HCT116 (cell line): ENCODE measurements around the gene FYCO1. TPM values are rescaled to one million over a fixed set of nuclear protein-coding genes. Genes with fewer than 3 reads are reported as not detected.

Experiments
- ATAC-seq: fragments of 200-7000 bp; cut with Tn5 transposase; 2 replicates; pipeline ENCODE4 v1.9.1; 2020; ENCODE audit warnings: mild to moderate bottlenecking, moderate library complexity
- BruUV-seq: library from RNA; stranded (reverse); fragments of 400-500 nt; replicated peaks from 2 replicates; lab custom pipeline; 2021; lab: Mats Ljungman, UMichigan
- CTCF ChIA-PET: fragments of 300-600 bp; sonication (Branson Sonifier 250); formaldehyde crosslinking; loops from one replicate; lab custom pipeline; 2021; ENCODE audit warnings: antibody characterized with exemption; lab: Charles Lee
- POLR2A ChIA-PET: fragments of 300-600, 350-600 bp; sonication (Branson Sonifier 250); formaldehyde crosslinking; loops from one replicate; lab custom pipeline; 2021; ENCODE audit warnings: antibody characterized with exemption; lab: Charles Lee
- RAD21 ChIA-PET, 2 experiments: fragments of 300-600 bp; sonication (Branson Sonifier 250); formaldehyde crosslinking; loops; one replicate each; lab custom pipeline; 2023; ENCODE audit warnings: low total read pairs in 2 of 2; ENCODE audit not compliant: uncharacterized antibody in 2 of 2, unreplicated experiment in 2 of 2, low non-redundant PET in 1 of 2; lab: Charles Lee
- DNase-seq: peaks from one replicate; pipeline ENCODE4 v3.0.0-alpha.2; 2010; ENCODE audit warnings: low read depth, low spot score
- H2AFZ ChIP-seq: fragments of 200-600 bp; shearing (Covaris generic), sonication (generic); 2 replicates; pipeline ENCODE4 v1.6.1; 2017; ENCODE audit warnings: low read depth, mixed run types, mixed read lengths, antibody characterized with exemption, low read length; ENCODE audit not compliant: poor library complexity, severe bottlenecking
- H3K27ac ChIP-seq: 2 replicates; pipeline ENCODE4 v1.5.1; 2012; ENCODE audit warnings: low read depth, low read length
- H3K27me3 ChIP-seq: fragments of 200-600 bp; sonication (generic); 2 replicates; pipeline ENCODE4 v1.6.1; 2016; ENCODE audit warnings: mixed run types, low read length, mixed read lengths; ENCODE audit not compliant: insufficient read depth
- H3K36me3 ChIP-seq, 2 experiments: fragments of 200-500 bp in 1 of 2; fragments of 200-600 bp in 1 of 2; sonication (Bioruptor generic) in 1 of 2; sonication (generic) in 1 of 2; 2 replicates each; pipeline versions ENCODE4 v1.5.1 to v1.6.1; 2014 to 2016; ENCODE audit warnings: low read length in 2 of 2, inconsistent platforms in 1 of 2, mixed read lengths in 1 of 2, mixed run types in 1 of 2; ENCODE audit not compliant: insufficient read depth in 2 of 2, control insufficient read depth in 1 of 2
- H3K4me1 ChIP-seq, 2 experiments: fragments of 200-600 bp in 1 of 2; sonication (generic) in 1 of 2; 2 replicates each; pipeline versions ENCODE4 v1.5.1 to v1.6.1; 2012 to 2017; ENCODE audit warnings: low read length in 2 of 2, inconsistent platforms in 1 of 2, mild to moderate bottlenecking in 1 of 2, mixed read lengths in 1 of 2, mixed run types in 1 of 2, moderate library complexity in 1 of 2; ENCODE audit not compliant: insufficient read depth in 2 of 2, control insufficient read depth in 1 of 2
- H3K4me2 ChIP-seq: fragments of 200-600 bp; sonication (generic); 2 replicates; pipeline ENCODE4 v1.6.1; 2017; ENCODE audit warnings: mixed run types, low read length, mixed read lengths
- H3K4me3 ChIP-seq, 2 experiments: fragments of 200-600 bp in 1 of 2; sonication (generic) in 1 of 2; replicated peaks in 1 of 2; 2 replicates each; pipeline ENCODE4 v1.5.1; 2011 to 2016; ENCODE audit warnings: low read length in 2 of 2, control low read depth in 1 of 2, low read depth in 1 of 2, mild to moderate bottlenecking in 1 of 2, mixed read lengths in 1 of 2, mixed run types in 1 of 2
- H3K79me2 ChIP-seq: fragments of 200-600 bp; sonication (generic); 2 replicates; pipeline ENCODE4 v1.6.1; 2017; ENCODE audit warnings: mild to moderate bottlenecking, mixed run types, low read length, moderate library complexity, mixed read lengths; ENCODE audit not compliant: insufficient read depth
- H3K9ac ChIP-seq: fragments of 200-600 bp; sonication (generic); 2 replicates; pipeline ENCODE4 v1.6.1; 2016; ENCODE audit warnings: low read length, mixed read lengths
- H3K9me2 ChIP-seq: fragments of 200-600 bp; sonication (generic), shearing (Covaris generic); 2 replicates; pipeline ENCODE4 v1.6.1; 2017; ENCODE audit warnings: mixed run types, mild to moderate bottlenecking, moderate library complexity; ENCODE audit not compliant: insufficient read depth
- H3K9me3 ChIP-seq, 2 experiments: fragments of 200-500 bp in 1 of 2; fragments of 200-600 bp in 1 of 2; sonication (Bioruptor generic) in 1 of 2; sonication (generic) in 1 of 2; 2 replicates each; pipeline ENCODE4 v1.6.1; 2014 to 2017; ENCODE audit warnings: low read length in 2 of 2, mixed read lengths in 2 of 2, inconsistent platforms in 1 of 2, low read depth in 1 of 2, mild to moderate bottlenecking in 1 of 2, mixed run types in 1 of 2, moderate library complexity in 1 of 2; ENCODE audit not compliant: control insufficient read depth in 1 of 2, insufficient read depth in 1 of 2
- H4K20me1 ChIP-seq: fragments of 200-600 bp; sonication (generic), shearing (Covaris generic); 2 replicates; pipeline ENCODE4 v1.6.1; 2017; ENCODE audit warnings: mixed run types, mild to moderate bottlenecking, moderate library complexity; ENCODE audit not compliant: insufficient read depth
- ATF3 ChIP-seq: IDR thresholded peaks from 2 replicates; pipeline ENCODE4 v1.6.1; 2012
- EGR1 ChIP-seq: IDR thresholded peaks from 2 replicates; pipeline ENCODE4 v1.6.1; 2012; ENCODE audit warnings: low read depth
- ELF1 ChIP-seq: IDR thresholded peaks from 2 replicates; pipeline ENCODE4 v1.6.1; 2012; ENCODE audit warnings: low read depth, borderline replicate concordance
- JUND ChIP-seq: IDR thresholded peaks from 2 replicates; pipeline ENCODE4 v1.6.1; 2012
- POLR2A ChIP-seq: IDR thresholded peaks from 2 replicates; pipeline ENCODE4 v1.7.0; 2011; ENCODE audit warnings: borderline replicate concordance; ENCODE audit not compliant: insufficient read depth, insufficient read length; ENCODE audit errors: extremely low read depth
- RAD21 ChIP-seq: IDR thresholded peaks from 2 replicates; pipeline ENCODE4 v1.6.1; 2012; ENCODE audit warnings: low read depth, mild to moderate bottlenecking
- SIN3A ChIP-seq: IDR thresholded peaks from 2 replicates; pipeline ENCODE4 v1.6.1; 2012; ENCODE audit warnings: low read depth
- SP1 ChIP-seq: IDR thresholded peaks from 2 replicates; pipeline ENCODE4 v1.6.1; 2012; ENCODE audit warnings: low read depth
- SRF ChIP-seq: IDR thresholded peaks from 2 replicates; pipeline ENCODE4 v1.6.1; 2012; ENCODE audit warnings: low read depth
- ZBTB33 ChIP-seq: IDR thresholded peaks from 2 replicates; pipeline ENCODE4 v1.6.1; 2011; ENCODE audit warnings: mild to moderate bottlenecking, low read length, moderate library complexity; ENCODE audit not compliant: insufficient replicate concordance; ENCODE audit errors: extremely low read depth
- ZFX ChIP-seq: fragments of 450-650 bp; IDR thresholded peaks from 2 replicates; pipeline ENCODE4 v1.6.1; 2017
- intact Hi-C: fragments of 100-400 bp; cut with micrococcal nuclease; formaldehyde crosslinking; loops from 2 replicates; pipeline ENCODE4 v1.10.0; 2022
- total RNA-seq: library from RNA; stranded (reverse); gene quantifications from one replicate; pipeline ENCODE4 v1.2.1, GENCODE V29; 2021; ENCODE audit not compliant: unreplicated experiment
- TF ChIP-seq, protein P1 (sequence below), 3 experiments: fragments of 200-600 bp in 1 of 3; sonication (generic) in 1 of 3; IDR thresholded peaks in 2 of 3; conservative IDR thresholded peaks in 1 of 3; 2 replicates each; pipeline ENCODE4 v1.5.1; 2012 to 2017; ENCODE audit warnings: low read depth in 2 of 3, low read length in 2 of 3, antibody characterized with exemption in 1 of 3, borderline replicate concordance in 1 of 3, control low read depth in 1 of 3, mild to moderate bottlenecking in 1 of 3, mixed read lengths in 1 of 3, mixed run types in 1 of 3, moderate library complexity in 1 of 3; ENCODE audit not compliant: insufficient read depth in 1 of 3
- TF ChIP-seq, protein P2 (sequence below): IDR thresholded peaks from 2 replicates; pipeline ENCODE4 v1.6.1; 2012; ENCODE audit warnings: low read depth

The FYCO1 gene
- total RNA-seq, 1 experiment from 2014 or later, result 15.8 TPM

- ChIA-PET RAD21 (no interaction called here), POLR2A (no interaction called here), CTCF (no interaction called here)
- Histone ChIP-seq H3K36me3 (no peaks in the 10 kb centered on the region), H3K9ac (no peak overlapping the region), H4K20me1 (no peaks in the 10 kb centered on the region)
- ATAC-seq, result no peak
- TF ChIP-seq ZBTB33 (no peak), SIN3A (no peak), EGR1 (no peak), SP1 (no peak), POLR2A (no peak), SRF (no peak), ELF1 (no peak), ZFX (no peak), ATF3 (no peak), JUND (no peak), RAD21 (no peak)
- TF ChIP-seq, protein P1, sequence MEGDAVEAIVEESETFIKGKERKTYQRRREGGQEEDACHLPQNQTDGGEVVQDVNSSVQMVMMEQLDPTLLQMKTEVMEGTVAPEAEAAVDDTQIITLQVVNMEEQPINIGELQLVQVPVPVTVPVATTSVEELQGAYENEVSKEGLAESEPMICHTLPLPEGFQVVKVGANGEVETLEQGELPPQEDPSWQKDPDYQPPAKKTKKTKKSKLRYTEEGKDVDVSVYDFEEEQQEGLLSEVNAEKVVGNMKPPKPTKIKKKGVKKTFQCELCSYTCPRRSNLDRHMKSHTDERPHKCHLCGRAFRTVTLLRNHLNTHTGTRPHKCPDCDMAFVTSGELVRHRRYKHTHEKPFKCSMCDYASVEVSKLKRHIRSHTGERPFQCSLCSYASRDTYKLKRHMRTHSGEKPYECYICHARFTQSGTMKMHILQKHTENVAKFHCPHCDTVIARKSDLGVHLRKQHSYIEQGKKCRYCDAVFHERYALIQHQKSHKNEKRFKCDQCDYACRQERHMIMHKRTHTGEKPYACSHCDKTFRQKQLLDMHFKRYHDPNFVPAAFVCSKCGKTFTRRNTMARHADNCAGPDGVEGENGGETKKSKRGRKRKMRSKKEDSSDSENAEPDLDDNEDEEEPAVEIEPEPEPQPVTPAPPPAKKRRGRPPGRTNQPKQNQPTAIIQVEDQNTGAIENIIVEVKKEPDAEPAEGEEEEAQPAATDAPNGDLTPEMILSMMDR (IDR thresholded peaks at IDR 0.05 in 2 of 3, conservative IDR thresholded peaks at IDR 0.05 in 1 of 3; ENCODE audit: borderline replicate concordance in 1 of 3, insufficient read depth in 1 of 3, low read depth in 2 of 3, low read length in 2 of 3), result no peak
- TF ChIP-seq, protein P2, sequence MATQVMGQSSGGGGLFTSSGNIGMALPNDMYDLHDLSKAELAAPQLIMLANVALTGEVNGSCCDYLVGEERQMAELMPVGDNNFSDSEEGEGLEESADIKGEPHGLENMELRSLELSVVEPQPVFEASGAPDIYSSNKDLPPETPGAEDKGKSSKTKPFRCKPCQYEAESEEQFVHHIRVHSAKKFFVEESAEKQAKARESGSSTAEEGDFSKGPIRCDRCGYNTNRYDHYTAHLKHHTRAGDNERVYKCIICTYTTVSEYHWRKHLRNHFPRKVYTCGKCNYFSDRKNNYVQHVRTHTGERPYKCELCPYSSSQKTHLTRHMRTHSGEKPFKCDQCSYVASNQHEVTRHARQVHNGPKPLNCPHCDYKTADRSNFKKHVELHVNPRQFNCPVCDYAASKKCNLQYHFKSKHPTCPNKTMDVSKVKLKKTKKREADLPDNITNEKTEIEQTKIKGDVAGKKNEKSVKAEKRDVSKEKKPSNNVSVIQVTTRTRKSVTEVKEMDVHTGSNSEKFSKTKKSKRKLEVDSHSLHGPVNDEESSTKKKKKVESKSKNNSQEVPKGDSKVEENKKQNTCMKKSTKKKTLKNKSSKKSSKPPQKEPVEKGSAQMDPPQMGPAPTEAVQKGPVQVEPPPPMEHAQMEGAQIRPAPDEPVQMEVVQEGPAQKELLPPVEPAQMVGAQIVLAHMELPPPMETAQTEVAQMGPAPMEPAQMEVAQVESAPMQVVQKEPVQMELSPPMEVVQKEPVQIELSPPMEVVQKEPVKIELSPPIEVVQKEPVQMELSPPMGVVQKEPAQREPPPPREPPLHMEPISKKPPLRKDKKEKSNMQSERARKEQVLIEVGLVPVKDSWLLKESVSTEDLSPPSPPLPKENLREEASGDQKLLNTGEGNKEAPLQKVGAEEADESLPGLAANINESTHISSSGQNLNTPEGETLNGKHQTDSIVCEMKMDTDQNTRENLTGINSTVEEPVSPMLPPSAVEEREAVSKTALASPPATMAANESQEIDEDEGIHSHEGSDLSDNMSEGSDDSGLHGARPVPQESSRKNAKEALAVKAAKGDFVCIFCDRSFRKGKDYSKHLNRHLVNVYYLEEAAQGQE, result no peak
- TF ChIP-seq, all 23 proteins: peak for 0
- Histone ChIP-seq H3K4me2 (no peak overlapping the region), H3K27me3 (no peaks in the 10 kb centered on the region), H3K9me2 (no peaks in the 10 kb centered on the region), H2AFZ (no peak overlapping the region), H3K4me1 (no peaks in the 10 kb centered on the region), H3K9me3 (no peaks in the 10 kb centered on the region), H3K4me3 (no peak overlapping the region), H3K79me2 (no peaks in the 10 kb centered on the region), H3K27ac (no peak overlapping the region)
- DNase-seq, result no peak
- intact Hi-C loops, result loop anchor here (2.0 kb wide), 1 partner anchor 147 kb away; no protein-coding TSS in a partner anchor
- BruUV-seq, result no TSS peak
Measured at GRCh38 chr3:45907769-45908705, 87.6 kb downstream of the FYCO1 start.
